Osteocyte (in vitro differentiated cells): ENCODE measurements around the gene SPPL2C. TPM values are rescaled to one million over a fixed set of nuclear protein-coding genes. Genes with fewer than 3 reads are reported as not detected.

Source experiments
- DNase-seq: peaks from one replicate; pipeline ENCODE4 v3.0.0; 2021; ENCODE audit warnings: mixed read lengths; ENCODE audit not compliant: unreplicated experiment; ENCODE audit errors: extremely low spot score
- H3K27ac Mint-ChIP-seq: one replicate; pipeline ENCODE4 v1.8.0; 2021; ENCODE audit warnings: mild to moderate bottlenecking, mixed read lengths; ENCODE audit not compliant: unreplicated experiment
- H3K27me3 Mint-ChIP-seq: one replicate; pipeline ENCODE4 v1.8.0; 2021; ENCODE audit warnings: mixed read lengths; ENCODE audit not compliant: unreplicated experiment
- H3K36me3 Mint-ChIP-seq: one replicate; pipeline ENCODE4 v1.8.0; 2021; ENCODE audit warnings: mixed read lengths; ENCODE audit not compliant: unreplicated experiment
- H3K4me1 Mint-ChIP-seq: one replicate; pipeline ENCODE4 v1.8.0; 2021; ENCODE audit warnings: mixed read lengths; ENCODE audit not compliant: unreplicated experiment
- H3K4me3 Mint-ChIP-seq: one replicate; pipeline ENCODE4 v1.8.0; 2021; ENCODE audit warnings: mild to moderate bottlenecking, moderate library complexity, mixed read lengths; ENCODE audit not compliant: unreplicated experiment
- H3K9me3 Mint-ChIP-seq: one replicate; pipeline ENCODE4 v1.8.0; 2021; ENCODE audit warnings: mixed read lengths; ENCODE audit not compliant: unreplicated experiment
- total RNA-seq: library from RNA; stranded (reverse); gene quantifications from 2 replicates; pipeline ENCODE4 v1.2.1, GENCODE V29; 2021
- TF ChIP-seq, protein P1 (sequence below): fragments of 200-600 bp; sonication (generic); IDR thresholded peaks from 2 replicates; pipeline ENCODE4 v1.5.0; 2021; ENCODE audit warnings: antibody characterized with exemption, mild to moderate bottlenecking, moderate library complexity

The SPPL2C gene
- total RNA-seq, 1 donor from 2014 or later, result not detected

DNA sequence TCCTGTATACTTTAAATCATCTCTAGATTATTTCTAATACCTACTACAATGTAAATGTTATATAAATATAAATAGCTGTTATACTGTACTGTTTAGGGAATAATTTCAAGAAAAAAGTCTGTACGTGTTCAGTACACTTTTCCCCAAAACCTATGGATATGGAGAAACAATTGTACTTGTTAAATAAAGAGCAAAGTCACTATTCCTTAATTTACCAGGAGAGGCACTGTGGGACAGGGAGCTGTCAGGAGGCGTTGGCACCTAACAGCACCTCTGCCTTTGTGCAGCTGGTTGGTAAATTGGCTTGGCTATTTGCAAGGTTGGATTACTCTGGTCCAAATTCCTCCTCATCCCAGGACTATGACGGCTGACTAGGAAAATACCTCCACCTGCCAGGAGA lies 32.6 kb upstream of the SPPL2C start:
- Mint-ChIP-seq H3K27me3 (peaks cover 16% of the 10 kb centered on the region), H3K4me1 (no peaks in the 10 kb centered on the region), H3K9me3 (no peaks in the 10 kb centered on the region), H3K4me3 (no peak overlapping the region), H3K36me3 (no peaks in the 10 kb centered on the region), H3K27ac (no peak overlapping the region)
- TF ChIP-seq, protein P1, sequence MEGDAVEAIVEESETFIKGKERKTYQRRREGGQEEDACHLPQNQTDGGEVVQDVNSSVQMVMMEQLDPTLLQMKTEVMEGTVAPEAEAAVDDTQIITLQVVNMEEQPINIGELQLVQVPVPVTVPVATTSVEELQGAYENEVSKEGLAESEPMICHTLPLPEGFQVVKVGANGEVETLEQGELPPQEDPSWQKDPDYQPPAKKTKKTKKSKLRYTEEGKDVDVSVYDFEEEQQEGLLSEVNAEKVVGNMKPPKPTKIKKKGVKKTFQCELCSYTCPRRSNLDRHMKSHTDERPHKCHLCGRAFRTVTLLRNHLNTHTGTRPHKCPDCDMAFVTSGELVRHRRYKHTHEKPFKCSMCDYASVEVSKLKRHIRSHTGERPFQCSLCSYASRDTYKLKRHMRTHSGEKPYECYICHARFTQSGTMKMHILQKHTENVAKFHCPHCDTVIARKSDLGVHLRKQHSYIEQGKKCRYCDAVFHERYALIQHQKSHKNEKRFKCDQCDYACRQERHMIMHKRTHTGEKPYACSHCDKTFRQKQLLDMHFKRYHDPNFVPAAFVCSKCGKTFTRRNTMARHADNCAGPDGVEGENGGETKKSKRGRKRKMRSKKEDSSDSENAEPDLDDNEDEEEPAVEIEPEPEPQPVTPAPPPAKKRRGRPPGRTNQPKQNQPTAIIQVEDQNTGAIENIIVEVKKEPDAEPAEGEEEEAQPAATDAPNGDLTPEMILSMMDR, result no peak
- no peak for DNase-seq

GRCh38 chr17:45813048-45813725 lies 31.5 kb upstream of the SPPL2C start:
- H3K27ac Mint-ChIP-seq, result no peak overlapping the region
- no peak overlapping the region for H3K4me3 Mint-ChIP-seq
- no peaks in the 10 kb centered on the region for H3K9me3 Mint-ChIP-seq
- H3K36me3 Mint-ChIP-seq, result no peaks in the 10 kb centered on the region
- TF ChIP-seq, protein P1, result peak; percentile 27
- no peaks in the 10 kb centered on the region for H3K4me1 Mint-ChIP-seq
- DNase-seq, result no peak
- H3K27me3 Mint-ChIP-seq, result peaks cover 11% of the 10 kb centered on the region

- no peak for DNase-seq
- Mint-ChIP-seq H3K4me1 (no peaks in the 10 kb centered on the region), H3K4me3 (no peak overlapping the region), H3K36me3 (no peaks in the 10 kb centered on the region), H3K9me3 (no peaks in the 10 kb centered on the region), H3K27me3 (peaks cover 10% of the 10 kb centered on the region), H3K27ac (no peak overlapping the region)
- TF ChIP-seq, protein P1, result no peak
Measured at GRCh38 chr17:45814622-45815606, 29.8 kb upstream of the SPPL2C start.

- TF ChIP-seq, protein P1, result no peak
- H3K27ac Mint-ChIP-seq, result no peak overlapping the region
- H3K36me3 Mint-ChIP-seq, result no peaks in the 10 kb centered on the region
- H3K4me1 Mint-ChIP-seq, result no peaks in the 10 kb centered on the region
- peaks cover 10% of the 10 kb centered on the region for H3K27me3 Mint-ChIP-seq
- DNase-seq, result no peak
- no peak overlapping the region for H3K4me3 Mint-ChIP-seq
- H3K9me3 Mint-ChIP-seq, result no peaks in the 10 kb centered on the region
Measured at GRCh38 chr17:45815752-45816151, 28.9 kb upstream of the SPPL2C start.

DNA sequence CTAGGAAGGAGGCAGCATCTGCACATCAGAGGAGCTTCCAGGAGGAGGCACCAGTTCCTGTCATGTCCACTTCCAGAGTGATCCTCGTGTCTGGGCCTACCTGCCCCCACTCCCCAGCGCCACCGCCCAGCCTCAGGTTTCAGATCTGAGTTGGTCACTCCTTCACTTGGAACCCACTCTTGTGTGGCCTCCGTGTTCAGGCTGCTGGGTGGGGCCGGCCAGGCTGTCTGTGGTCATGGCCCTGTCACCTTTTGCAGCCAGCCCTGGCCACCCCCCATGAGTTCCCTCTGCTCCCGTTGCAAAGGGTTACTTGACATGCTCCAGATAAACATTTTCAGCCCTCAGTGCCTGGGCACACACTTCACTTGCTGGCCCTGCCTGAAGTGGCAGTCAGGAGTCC lies 26.6 kb upstream of the SPPL2C start:
- no peak overlapping the region for H3K4me3 Mint-ChIP-seq
- no peaks in the 10 kb centered on the region for H3K36me3 Mint-ChIP-seq
- peaks cover 13% of the 10 kb centered on the region for H3K27me3 Mint-ChIP-seq
- no peak overlapping the region for H3K27ac Mint-ChIP-seq
- no peaks in the 10 kb centered on the region for H3K9me3 Mint-ChIP-seq
- H3K4me1 Mint-ChIP-seq, result no peaks in the 10 kb centered on the region
- DNase-seq, result no peak
- TF ChIP-seq, protein P1, result no peak
